Astrocyte of the spinal cord (primary cell): ENCODE measurements around the gene COL4A1.

ENCODE experiments used
- DNase-seq: peaks from one replicate; pipeline ENCODE4 v3.0.0; 2011; ENCODE audit warnings: low read depth, low spot score
- H3K4me3 ChIP-seq: 2 replicates; pipeline ENCODE4 v1.5.1; 2011; ENCODE audit warnings: low read depth, mild to moderate bottlenecking, low read length, moderate library complexity
- CTCF ChIP-seq: IDR thresholded peaks from 2 replicates; pipeline ENCODE4 v1.5.1; 2012; ENCODE audit warnings: low read depth, mild to moderate bottlenecking, low read length, inconsistent platforms
- in situ Hi-C: cut with HindIII; loops from 2 replicates; pipeline ENCODE4 v1.10.0; 2017; ENCODE audit warnings: low sequenced_read_pairs

COL4A1 gene

DNA sequence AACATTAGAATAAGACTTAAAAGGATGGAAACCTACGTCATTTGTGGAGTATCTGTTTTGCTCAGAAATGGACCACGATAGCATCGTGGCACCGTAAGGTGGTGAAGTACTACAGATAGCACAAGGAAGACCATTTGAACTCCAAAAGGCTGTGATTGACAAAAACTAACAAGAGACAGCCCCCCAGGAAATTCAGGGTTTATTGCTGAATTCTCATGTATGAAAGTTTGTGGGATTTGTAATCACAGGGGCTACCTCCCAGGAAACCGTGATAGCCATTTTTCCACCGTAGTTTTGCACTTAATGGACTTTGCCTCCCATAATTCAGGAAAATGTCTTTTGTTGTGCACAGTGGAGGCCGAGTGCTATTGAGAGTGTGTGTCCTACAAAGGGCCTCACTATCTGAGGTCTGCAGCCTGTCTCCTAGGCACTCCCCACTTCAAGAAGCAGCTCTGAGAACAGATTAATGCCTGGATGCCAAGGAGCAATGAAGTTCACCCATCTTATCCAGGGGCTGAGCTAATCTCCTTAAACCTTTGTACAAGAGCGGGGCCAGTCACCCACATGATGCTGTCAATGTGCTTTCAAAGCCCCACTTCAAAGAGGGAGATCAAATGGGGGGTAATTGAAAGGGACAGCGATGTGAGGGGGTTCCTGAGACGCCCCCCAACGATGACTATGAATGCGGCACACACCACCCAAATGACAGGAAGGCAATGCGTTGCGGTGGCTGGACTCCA lies 182.6 kb downstream of the COL4A1 start:
- DNase-seq: no peak
- no peak overlapping the region for H3K4me3 ChIP-seq

DNA sequence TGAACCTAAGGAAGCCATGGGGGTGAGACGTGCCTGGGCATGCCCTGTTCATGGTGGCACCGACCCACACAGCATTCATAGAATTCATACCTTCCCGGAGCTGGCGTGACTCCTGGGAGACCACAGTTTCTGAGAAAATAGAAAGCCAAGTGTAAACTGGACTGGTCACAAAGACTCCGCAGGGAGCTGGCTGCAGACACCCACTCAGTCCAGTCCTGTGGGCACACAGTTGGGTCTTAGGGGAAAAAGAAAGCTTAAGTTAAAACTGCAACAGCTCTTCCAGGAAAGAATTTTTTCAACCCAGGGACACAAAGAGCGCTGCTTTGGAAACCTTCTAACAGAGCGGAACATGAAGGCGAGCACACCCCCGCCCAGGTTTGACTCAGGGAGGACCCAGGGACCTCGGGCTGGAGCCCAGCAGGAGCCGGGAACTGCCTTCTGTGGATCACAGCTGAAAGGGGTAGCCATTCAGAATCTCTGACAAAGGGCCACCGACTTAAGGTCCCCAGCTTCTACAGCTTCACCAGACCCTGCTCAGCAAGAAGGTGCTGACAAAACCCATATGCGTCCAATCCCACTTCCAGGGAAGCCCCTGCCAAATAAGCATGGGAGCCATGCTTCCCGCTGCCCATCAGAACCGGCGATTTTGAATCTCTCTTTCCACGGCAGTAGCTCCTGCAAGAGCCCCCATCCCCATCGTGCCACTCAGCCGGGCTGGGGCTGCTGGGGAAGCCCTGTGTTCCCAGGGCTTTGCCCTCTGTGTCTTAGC lies 183.7 kb downstream of the COL4A1 start:
- no peak for TF ChIP-seq CTCF
- in situ Hi-C loops: no loop called here

More for the DNA sequence above, 182.6 kb downstream of the COL4A1 start:
- in situ Hi-C loops: no loop called here
- TF ChIP-seq CTCF: no peak

GRCh38 chr13:110121422-110122083 lies 185.4 kb downstream of the COL4A1 start:
- in situ Hi-C loops: no loop called here
- no peak for DNase-seq
- TF ChIP-seq CTCF: no peak
- no peak overlapping the region for H3K4me3 ChIP-seq

More for the DNA sequence above, 183.7 kb downstream of the COL4A1 start:
- no peak overlapping the region for H3K4me3 ChIP-seq
- DNase-seq: peak; percentile 78

DNA sequence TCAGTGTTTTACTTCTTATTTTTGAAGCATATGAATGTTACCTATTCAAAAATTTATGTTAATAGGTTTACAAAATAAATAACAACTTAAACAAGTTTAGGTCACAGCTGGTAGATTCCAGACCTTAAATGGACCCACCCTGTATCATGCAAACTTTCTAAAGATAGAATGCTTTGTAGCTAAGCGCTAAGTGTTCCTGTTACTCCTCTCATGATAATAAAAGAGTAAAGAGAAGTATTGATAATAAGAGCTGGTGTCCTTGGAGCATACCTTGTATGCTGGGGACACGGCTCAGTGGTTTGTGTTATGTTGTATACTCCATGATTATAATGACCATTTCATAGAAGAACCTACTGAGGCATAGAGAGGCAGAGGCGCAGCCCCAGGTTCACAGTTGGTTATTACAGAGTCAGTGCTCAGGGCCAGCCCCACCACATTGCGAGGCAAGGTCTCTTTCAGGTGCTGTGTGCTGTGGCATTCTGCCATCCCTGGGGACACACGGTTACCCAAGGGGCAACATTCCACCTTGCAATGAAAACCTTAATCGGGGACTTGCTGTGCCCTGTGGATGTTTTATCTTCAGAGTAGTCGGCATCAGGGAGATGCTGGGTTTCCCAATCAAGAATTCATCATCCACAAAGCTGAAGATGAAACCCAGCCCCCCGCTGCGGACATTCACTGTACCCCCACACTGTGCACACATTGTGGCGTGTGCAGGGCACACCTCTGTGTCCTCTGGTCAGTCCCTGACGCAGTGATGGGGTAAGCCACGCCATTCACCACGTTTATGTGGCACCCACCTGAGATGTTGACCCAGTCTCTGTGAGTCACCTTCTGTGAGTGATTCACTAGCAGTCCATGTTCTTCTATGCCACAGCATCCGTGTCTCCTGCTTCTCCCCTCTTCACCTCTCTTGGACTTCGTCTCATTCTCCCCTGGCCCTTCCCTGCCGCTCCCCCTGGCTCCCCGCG lies 186.7 kb downstream of the COL4A1 start:
- no peak overlapping the region for H3K4me3 ChIP-seq
- TF ChIP-seq CTCF: no peak
- DNase-seq: peak; percentile 48
- in situ Hi-C loops: no loop called here

DNA sequence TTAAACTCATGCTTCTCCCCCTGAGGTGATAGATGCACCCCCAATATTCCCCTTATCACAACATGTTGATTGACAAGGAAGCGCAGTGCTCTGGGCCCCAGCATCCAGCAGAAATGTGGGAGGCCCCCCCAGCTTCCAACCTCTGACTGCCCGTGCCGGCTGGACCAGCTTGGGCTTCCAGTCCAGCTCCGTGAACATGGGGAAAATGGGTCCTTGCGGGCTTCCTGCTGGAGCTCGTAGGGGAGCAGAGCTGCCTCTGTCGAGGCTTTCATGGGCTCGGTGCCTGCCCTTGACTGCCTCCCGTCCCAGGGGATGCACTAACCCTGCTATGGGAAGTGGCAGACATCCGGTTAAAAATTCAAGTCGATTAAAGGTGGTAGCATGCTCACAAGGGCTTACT lies 188.9 kb downstream of the COL4A1 start:
- no peak overlapping the region for H3K4me3 ChIP-seq
- in situ Hi-C loops: no loop called here
- no peak for TF ChIP-seq CTCF
- DNase-seq: no peak
